Activated CD4-positive, alpha-beta T cell treated with anti-CD3 and anti-CD28 coated beads for 36 hours (primary cell): ENCODE data around the gene MAN1C1. TPM values are rescaled to one million over a fixed set of nuclear protein-coding genes. Genes with fewer than 3 reads are reported as not detected.
"Not testable (repeated sequence)": the region's sequence is repeated elsewhere in the genome, so short reads cannot be mapped to it uniquely, and the experiment has no call there.

ENCODE experiments used
- ATAC-seq: fragments of 200-7000 bp; cut with Tn5 transposase; one replicate; pipeline ENCODE4 v1.10.0; 2021; ENCODE audit warnings: mild to moderate bottlenecking, moderate library complexity
- CTCF ChIA-PET: fragments of 350-600 bp; sonication (Branson Sonifier 250); formaldehyde crosslinking; loops from one replicate; lab custom pipeline; 2021; ENCODE audit warnings: antibody characterized with exemption; lab: Charles Lee
- POLR2A ChIA-PET: fragments of 350-600 bp; sonication (Branson Sonifier 250); formaldehyde crosslinking; loops from one replicate; lab custom pipeline; 2021; ENCODE audit warnings: antibody characterized with exemption, inconsistent platforms; lab: Charles Lee
- DNase-seq: peaks from one replicate; pipeline ENCODE4 v3.0.0-alpha.2; 2020
- H3K27ac Mint-ChIP-seq: one replicate; pipeline ENCODE4 v1.8.0; 2021; ENCODE audit warnings: mixed read lengths
- H3K27me3 Mint-ChIP-seq: one replicate; pipeline ENCODE4 v1.8.0; 2021; ENCODE audit warnings: mixed read lengths
- H3K36me3 Mint-ChIP-seq: one replicate; pipeline ENCODE4 v1.8.0; 2021; ENCODE audit warnings: low read depth, mixed read lengths
- H3K4me1 Mint-ChIP-seq: one replicate; pipeline ENCODE4 v1.8.0; 2021; ENCODE audit warnings: mixed read lengths
- H3K4me3 Mint-ChIP-seq: one replicate; pipeline ENCODE4 v1.8.0; 2021; ENCODE audit warnings: mild to moderate bottlenecking, moderate library complexity, mixed read lengths
- H3K9me3 Mint-ChIP-seq: one replicate; pipeline ENCODE4 v1.8.0; 2021; ENCODE audit warnings: low read depth, mixed read lengths
- intact Hi-C, 2 experiments: fragments of 100-400 bp; cut with DNase I in 1 of 2; cut with micrococcal nuclease in 1 of 2; formaldehyde crosslinking; loops; one replicate each; pipeline versions ENCODE4 v1.14.2 to v1.15.1; 2022 to 2024; cut with DNase I, micrococcal nuclease
- total RNA-seq, 2 experiments: library from RNA; stranded (reverse); gene quantifications; one replicate each; pipeline ENCODE4 v1.2.3, GENCODE V29; 2021

The MAN1C1 gene
- total RNA-seq, 2 experiments from 2014 or later: 10.0 to 10.1 TPM

GRCh38 chr1:25699059-25699458 lies 82.5 kb downstream of the MAN1C1 start:
- Mint-ChIP-seq H3K27ac (peak overlapping the region; percentile 11), H3K4me1 (peaks cover 59% of the 10 kb centered on the region)
- H3K4me3 Mint-ChIP-seq, ATAC-seq, H3K27me3 Mint-ChIP-seq, H3K36me3 Mint-ChIP-seq, H3K9me3 Mint-ChIP-seq, DNase-seq: not testable (repeated sequence)
- intact Hi-C loops: loop anchor here (5.0 kb wide), 2 partner anchors 82 to 98 kb away; partner anchors contain the start of gene MAN1C1 (in 1 of the 2)
- ChIA-PET POLR2A (interaction anchor here (2.4 kb wide), 1 partner anchor 23 kb away, joined by 10 read pairs; no protein-coding TSS in a partner anchor), CTCF (interaction anchor here (1.0 to 1.3 kb wide), 4 partner anchors 10 to 150 kb away, joined by 3 to 4 read pairs (median 4); no protein-coding TSS in a partner anchor)

DNA sequence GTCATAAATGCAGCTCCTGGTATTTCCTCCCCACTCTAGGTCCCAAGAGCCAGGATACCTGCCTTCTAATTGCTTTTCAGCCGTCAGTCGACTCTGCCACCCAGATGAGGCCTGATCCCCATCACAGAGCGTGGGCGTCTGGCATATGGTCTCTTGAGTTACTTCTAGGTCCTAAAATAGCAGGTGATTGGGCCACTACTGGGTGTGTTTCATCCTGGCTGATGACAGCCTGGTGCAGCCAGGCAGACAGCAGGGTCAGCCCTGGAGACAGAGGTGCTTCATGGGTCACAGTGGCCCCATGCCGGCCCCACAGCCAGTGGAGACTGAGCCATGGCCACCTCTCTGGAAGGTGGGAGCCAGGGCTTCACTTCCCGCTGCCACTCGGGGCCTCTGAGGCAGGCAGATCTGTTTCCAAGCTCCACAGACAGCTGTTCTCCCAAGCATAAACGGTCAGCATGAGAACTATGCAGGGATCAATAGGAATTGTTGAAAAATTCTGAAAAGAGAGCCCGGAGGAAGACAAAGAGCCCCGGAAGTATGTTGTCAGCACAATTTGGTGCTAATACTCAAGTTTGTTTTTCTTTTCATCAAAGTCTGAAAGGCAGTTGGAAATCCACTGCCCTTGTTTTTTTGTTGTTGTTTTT lies 83.0 kb downstream of the MAN1C1 start:
- Mint-ChIP-seq H3K36me3 (no peaks in the 10 kb centered on the region), H3K27me3 (no peaks in the 10 kb centered on the region), H3K27ac (peak overlapping the region; percentile 11), H3K4me3 (no peak overlapping the region), H3K9me3 (no peaks in the 10 kb centered on the region), H3K4me1 (peaks cover 60% of the 10 kb centered on the region)
- ATAC-seq (no peak), DNase-seq (peak; percentile 25)
- CTCF ChIA-PET: interaction anchor here (1.0 to 1.3 kb wide), 4 partner anchors 10 to 150 kb away, joined by 3 to 4 read pairs (median 4); no protein-coding TSS in a partner anchor
- POLR2A ChIA-PET: interaction anchor here (2.4 kb wide), 1 partner anchor 23 kb away, joined by 10 read pairs; no protein-coding TSS in a partner anchor
- intact Hi-C loops: loop anchor here (5.0 kb wide), 2 partner anchors 82 to 98 kb away; partner anchors contain the start of gene MAN1C1 (in 1 of the 2)

- ChIA-PET CTCF (interaction anchor here (0.7 to 1.3 kb wide), 3 partner anchors 12 to 151 kb away, joined by 3 to 4 read pairs (median 3); no protein-coding TSS in a partner anchor), POLR2A (no interaction called here)
- H3K27ac Mint-ChIP-seq: no peak overlapping the region
- no peaks in the 10 kb centered on the region for H3K9me3 Mint-ChIP-seq
- no peak overlapping the region for H3K4me3 Mint-ChIP-seq
- peaks cover 62% of the 10 kb centered on the region for H3K4me1 Mint-ChIP-seq
- intact Hi-C loops: no loop called here
- DNase-seq (no peak), ATAC-seq (no peak)
- no peaks in the 10 kb centered on the region for H3K36me3 Mint-ChIP-seq
- no peaks in the 10 kb centered on the region for H3K27me3 Mint-ChIP-seq
Observed at GRCh38 chr1:25700144-25700523, 83.5 kb downstream of the MAN1C1 start.

DNA sequence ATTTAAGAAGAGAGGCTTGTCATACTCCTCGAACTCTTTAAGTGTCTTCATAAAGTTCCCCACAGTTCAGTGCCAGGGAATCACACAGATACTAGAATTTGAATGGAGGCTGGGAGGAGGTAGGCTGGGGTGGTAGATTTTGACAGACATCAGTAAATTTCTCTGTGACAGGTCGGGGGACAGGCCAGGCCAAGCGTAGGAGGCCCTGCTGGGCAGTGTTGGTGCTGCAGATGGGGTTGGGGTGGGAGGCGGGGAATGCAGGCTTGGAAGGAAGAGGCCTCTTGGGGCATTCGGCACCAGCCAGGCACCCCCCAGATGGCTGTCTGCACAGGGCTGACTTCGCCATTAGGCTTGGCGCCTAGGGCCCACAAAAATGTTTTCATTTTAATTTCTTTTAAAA lies 84.0 kb downstream of the MAN1C1 start:
- H3K27ac Mint-ChIP-seq: no peak overlapping the region
- H3K36me3 Mint-ChIP-seq: no peaks in the 10 kb centered on the region
- DNase-seq (peak; percentile 39), ATAC-seq (no peak)
- H3K4me1 Mint-ChIP-seq: peaks cover 62% of the 10 kb centered on the region
- intact Hi-C loops: no loop called here
- H3K9me3 Mint-ChIP-seq: no peaks in the 10 kb centered on the region
- no peaks in the 10 kb centered on the region for H3K27me3 Mint-ChIP-seq
- H3K4me3 Mint-ChIP-seq: no peak overlapping the region
- ChIA-PET CTCF (interaction anchor here (0.7 to 1.0 kb wide), 2 partner anchors 12 to 15 kb away, joined by 3 read pairs; no protein-coding TSS in a partner anchor), POLR2A (no interaction called here)

DNA sequence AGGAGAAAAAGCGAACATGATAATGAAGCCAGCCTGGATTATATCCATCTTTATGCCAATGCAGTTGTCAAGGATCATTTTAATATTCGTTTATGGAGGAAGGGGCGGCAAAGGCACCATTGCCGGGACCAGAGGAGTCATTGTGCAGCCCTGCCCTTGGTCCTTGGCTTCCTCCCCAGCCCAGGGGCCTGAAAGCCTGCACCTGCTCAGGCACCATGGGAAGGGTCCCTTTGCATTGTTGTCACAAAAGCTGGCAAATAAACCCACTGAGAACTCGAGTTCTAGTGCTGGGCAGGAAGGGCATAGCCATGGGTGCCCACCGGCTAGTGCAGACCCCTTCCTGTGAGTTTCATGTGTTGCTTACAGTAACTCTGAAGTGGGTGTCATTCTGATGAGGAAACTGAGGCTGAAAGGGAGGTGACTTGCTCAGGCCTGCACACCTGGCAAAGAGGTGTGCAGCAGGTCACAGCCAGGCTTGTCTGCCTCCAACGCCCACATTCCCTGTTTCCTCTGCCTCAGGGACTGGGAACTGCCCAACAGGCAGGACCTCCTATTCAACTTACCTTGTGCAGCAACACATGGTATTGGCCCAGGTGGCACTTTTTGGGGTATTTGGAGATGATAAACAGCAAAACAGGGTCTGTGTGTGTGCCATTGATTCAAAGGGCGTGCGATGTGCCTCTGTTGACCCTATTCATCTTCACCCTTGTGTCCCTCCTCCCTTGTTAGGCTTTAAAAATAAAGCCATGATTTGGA lies 84.6 kb downstream of the MAN1C1 start:
- POLR2A ChIA-PET: no interaction called here
- H3K27ac Mint-ChIP-seq: no peak overlapping the region
- no peak overlapping the region for H3K4me3 Mint-ChIP-seq
- H3K36me3 Mint-ChIP-seq: no peaks in the 10 kb centered on the region
- no peaks in the 10 kb centered on the region for H3K27me3 Mint-ChIP-seq
- peaks cover 56% of the 10 kb centered on the region for H3K4me1 Mint-ChIP-seq
- intact Hi-C loops: no loop called here
- no peaks in the 10 kb centered on the region for H3K9me3 Mint-ChIP-seq
- CTCF ChIA-PET: interaction anchor here (1.0 to 1.8 kb wide), 2 partner anchors 11 to 25 kb away, joined by 3 to 4 read pairs; no protein-coding TSS in a partner anchor
- ATAC-seq (no peak), DNase-seq (no peak)

DNA sequence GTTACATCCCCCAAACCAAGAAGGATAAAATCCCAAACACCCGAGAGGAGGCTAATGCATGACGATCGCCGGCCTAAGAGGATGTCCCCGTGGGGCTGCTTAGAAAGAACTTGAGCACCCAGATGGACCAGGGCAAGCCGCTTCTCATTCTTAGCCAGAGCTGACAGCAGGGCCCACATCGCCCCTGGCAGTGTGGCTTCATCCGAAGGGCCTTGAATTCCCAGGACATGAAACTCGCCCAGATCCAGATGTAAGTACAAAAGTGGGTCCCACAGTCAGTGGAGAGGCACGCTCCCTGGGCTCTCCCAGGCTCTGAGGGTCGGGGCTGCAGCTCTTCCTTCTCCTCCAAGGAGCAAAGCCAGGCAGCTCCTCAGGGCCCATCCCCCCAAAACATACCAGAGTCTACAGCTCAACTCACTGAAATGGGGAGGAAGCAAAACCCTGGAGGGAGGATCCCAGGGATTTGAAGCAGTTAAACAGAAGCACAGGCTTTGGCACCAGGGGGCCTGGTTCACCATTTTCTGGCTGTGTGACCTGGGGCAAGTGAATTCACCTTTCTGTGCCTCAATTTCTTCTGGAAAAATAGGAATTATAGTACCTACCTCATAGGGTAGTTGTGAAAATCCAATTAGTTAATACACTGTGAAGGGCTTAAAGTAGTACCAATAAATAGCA lies 85.6 kb downstream of the MAN1C1 start:
- H3K4me1 Mint-ChIP-seq: peaks cover 51% of the 10 kb centered on the region
- H3K4me3 Mint-ChIP-seq: no peak overlapping the region
- DNase-seq: no peak
- intact Hi-C loops: no loop called here
- no peak for ATAC-seq
- H3K9me3 Mint-ChIP-seq: no peaks in the 10 kb centered on the region
- H3K36me3 Mint-ChIP-seq: no peaks in the 10 kb centered on the region
- ChIA-PET CTCF (interaction anchor here (0.6 to 1.8 kb wide), 2 partner anchors 26 to 104 kb away, joined by 3 to 4 read pairs; no protein-coding TSS in a partner anchor), POLR2A (no interaction called here)
- H3K27me3 Mint-ChIP-seq: no peaks in the 10 kb centered on the region
- H3K27ac Mint-ChIP-seq: no peak overlapping the region

DNA sequence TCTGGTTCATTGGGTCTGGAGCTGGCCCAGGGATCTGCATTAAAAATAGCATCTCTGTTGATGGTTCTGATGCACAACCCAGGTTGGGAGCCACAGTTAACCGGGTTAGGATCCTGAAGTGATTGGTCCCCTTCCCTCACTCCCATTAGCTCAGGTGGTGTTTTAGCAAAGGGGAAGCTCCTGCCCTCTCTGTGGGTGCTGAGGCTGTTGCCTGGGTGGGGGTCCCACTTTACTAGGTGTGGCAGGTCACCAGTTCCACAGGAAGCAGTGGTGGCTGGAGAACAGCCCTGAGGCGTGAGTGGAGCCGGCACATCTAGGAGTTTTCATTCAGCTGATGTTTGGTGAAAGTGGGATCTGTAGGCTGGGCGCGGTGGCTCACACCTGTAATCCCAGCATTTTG lies 86.5 kb downstream of the MAN1C1 start:
- H3K4me1 Mint-ChIP-seq: peaks cover 51% of the 10 kb centered on the region
- CTCF ChIA-PET: interaction anchor here (0.6 to 1.8 kb wide), 3 partner anchors 27 to 144 kb away, joined by 3 to 4 read pairs (median 3); no protein-coding TSS in a partner anchor
- POLR2A ChIA-PET: interaction anchor here (0.6 kb wide), 1 partner anchor 45 kb away, joined by 3 read pairs; no protein-coding TSS in a partner anchor
- no peaks in the 10 kb centered on the region for H3K9me3 Mint-ChIP-seq
- DNase-seq (no peak), ATAC-seq (no peak)
- intact Hi-C loops: no loop called here
- no peaks in the 10 kb centered on the region for H3K27me3 Mint-ChIP-seq
- H3K36me3 Mint-ChIP-seq: no peaks in the 10 kb centered on the region
- H3K4me3 Mint-ChIP-seq: no peak overlapping the region
- H3K27ac Mint-ChIP-seq: no peak overlapping the region

- Mint-ChIP-seq H3K4me3 (no peak overlapping the region), H3K4me1 (peaks cover 49% of the 10 kb centered on the region), H3K9me3 (no peaks in the 10 kb centered on the region), H3K27me3 (no peaks in the 10 kb centered on the region), H3K36me3 (no peaks in the 10 kb centered on the region), H3K27ac (peak overlapping the region; percentile 42)
- ATAC-seq: no peak
- intact Hi-C loops: no loop called here
- POLR2A ChIA-PET: interaction anchor here (0.6 kb wide), 1 partner anchor 44 kb away, joined by 3 read pairs; no protein-coding TSS in a partner anchor
- no peak for DNase-seq
- CTCF ChIA-PET: interaction anchor here (0.6 to 1.7 kb wide), 6 partner anchors 11 to 165 kb away, joined by 3 to 6 read pairs (median 4); no protein-coding TSS in a partner anchor
Observed at GRCh38 chr1:25703671-25704266, 87.2 kb downstream of the MAN1C1 start.

DNA sequence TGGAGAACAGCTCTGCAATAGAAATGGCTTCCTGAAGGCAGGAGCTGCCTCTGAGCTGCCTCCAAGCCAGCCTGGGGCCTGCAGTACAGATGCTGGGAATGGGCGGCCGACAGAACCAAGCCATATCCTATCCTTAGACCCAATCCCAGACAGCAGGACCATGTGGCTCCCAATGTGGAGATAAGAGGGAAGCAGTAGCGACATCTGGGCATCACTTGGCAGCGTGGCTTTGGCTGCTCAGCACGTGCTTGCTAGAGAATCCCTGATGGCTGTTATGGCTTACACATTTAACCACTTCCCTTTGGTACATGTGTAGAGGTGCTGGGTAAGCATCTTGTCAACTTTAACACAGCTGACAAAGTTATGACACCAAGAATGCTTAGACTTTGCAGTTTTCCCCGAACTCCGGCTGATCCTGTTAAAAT lies 87.7 kb downstream of the MAN1C1 start:
- DNase-seq: peak; percentile 59
- Mint-ChIP-seq H3K9me3 (no peaks in the 10 kb centered on the region), H3K36me3 (no peaks in the 10 kb centered on the region), H3K27ac (peak overlapping the region; percentile 42), H3K4me1 (peaks cover 50% of the 10 kb centered on the region), H3K27me3 (no peaks in the 10 kb centered on the region), H3K4me3 (no peak overlapping the region)
- ChIA-PET CTCF (interaction anchor here (0.6 to 1.7 kb wide), 6 partner anchors 12 to 165 kb away, joined by 3 to 6 read pairs (median 4); no protein-coding TSS in a partner anchor), POLR2A (no interaction called here)
- intact Hi-C loops: no loop called here
- peak; percentile 84 for ATAC-seq

DNA sequence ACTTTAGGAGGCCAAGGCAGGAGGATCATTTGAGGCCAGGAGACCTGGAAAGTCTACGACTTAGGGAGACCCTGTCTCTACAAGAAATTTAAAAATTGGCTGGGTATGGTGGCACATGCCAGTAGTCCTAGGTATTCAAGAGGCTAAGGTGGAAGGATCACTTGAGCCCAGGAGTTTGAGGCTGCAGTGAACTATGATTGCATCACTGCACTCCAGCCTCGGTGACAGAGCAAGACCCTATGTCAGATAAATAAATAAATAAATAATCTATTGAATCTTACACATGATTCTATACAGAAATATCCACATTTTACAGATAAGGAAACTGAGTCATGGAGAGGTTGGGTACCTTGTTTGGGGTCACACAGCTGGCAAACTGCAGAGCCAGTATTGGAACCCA lies 89.1 kb downstream of the MAN1C1 start:
- Mint-ChIP-seq H3K27me3 (no peaks in the 10 kb centered on the region), H3K27ac (no peak overlapping the region), H3K4me1 (peaks cover 53% of the 10 kb centered on the region), H3K4me3 (no peak overlapping the region), H3K9me3 (no peaks in the 10 kb centered on the region), H3K36me3 (no peaks in the 10 kb centered on the region)
- ChIA-PET POLR2A (no interaction called here), CTCF (no interaction called here)
- no peak for ATAC-seq
- no peak for DNase-seq
- intact Hi-C loops: no loop called here
